Mucosa of stomach (tissue), 1 donor: Measurements from ENCODE around the gene ATAD3A.
"Not testable (repeated sequence)": the region's sequence is repeated elsewhere in the genome, so short reads cannot be mapped to it uniquely, and the experiment has no call there.

ENCODE experiments used
- H3K27me3 ChIP-seq: one replicate; pipeline ENCODE4 v1.7.0; 2013; ENCODE audit warnings: mild to moderate bottlenecking, low read length; ENCODE audit not compliant: control insufficient read depth, insufficient read depth
- H3K36me3 ChIP-seq: one replicate; pipeline ENCODE4 v1.7.0; 2013; ENCODE audit warnings: low read length; ENCODE audit not compliant: control insufficient read depth, insufficient read depth
- H3K4me1 ChIP-seq: one replicate; pipeline ENCODE4 v1.7.0; 2013; ENCODE audit warnings: mild to moderate bottlenecking, low read length; ENCODE audit not compliant: control insufficient read depth, insufficient read depth
- H3K4me3 ChIP-seq: one replicate; pipeline ENCODE4 v1.7.0; 2013; ENCODE audit warnings: low read length
- H3K9ac ChIP-seq: one replicate; pipeline ENCODE4 v1.7.0; 2013; ENCODE audit warnings: mild to moderate bottlenecking, low read length, moderate library complexity
- H3K9me3 ChIP-seq: one replicate; pipeline ENCODE4 v1.7.0; 2013; ENCODE audit warnings: mild to moderate bottlenecking, low read length, moderate library complexity; ENCODE audit not compliant: control insufficient read depth
- donor health status: Pancreatic carcinoma.

The ATAD3A gene

GRCh38 chr1:1529321-1529720 lies 17.4 kb downstream of the ATAD3A start:
- Histone ChIP-seq H3K4me3 (no peak overlapping the region), H3K4me1 (no peaks in the 10 kb centered on the region), H3K9me3 (no peaks in the 10 kb centered on the region), H3K36me3 (no peaks in the 10 kb centered on the region), H3K27me3 (no peaks in the 10 kb centered on the region), H3K9ac (no peak overlapping the region)

GRCh38 chr1:1529936-1530335 lies 18.0 kb downstream of the ATAD3A start:
- H3K36me3 ChIP-seq, result no peaks in the 10 kb centered on the region

GRCh38 chr1:1531947-1532346 lies 20.0 kb downstream of the ATAD3A start:
- Histone ChIP-seq H3K27me3 (no peaks in the 10 kb centered on the region), H3K36me3 (no peaks in the 10 kb centered on the region), H3K9ac (no peak overlapping the region), H3K9me3 (no peaks in the 10 kb centered on the region), H3K4me3 (no peak overlapping the region), H3K4me1 (no peaks in the 10 kb centered on the region)

More at GRCh38 chr1:1529936-1530335, 18.0 kb downstream of the ATAD3A start:
- H3K4me3 ChIP-seq, result no peak overlapping the region
- no peaks in the 10 kb centered on the region for H3K4me1 ChIP-seq
- H3K27me3 ChIP-seq, result no peaks in the 10 kb centered on the region
- no peaks in the 10 kb centered on the region for H3K9me3 ChIP-seq
- H3K9ac ChIP-seq, result no peak overlapping the region

GRCh38 chr1:1533176-1533893 lies 21.4 kb downstream of the ATAD3A start:
- H3K36me3 ChIP-seq, H3K4me3 ChIP-seq, H3K27me3 ChIP-seq, H3K9ac ChIP-seq, H3K9me3 ChIP-seq, H3K4me1 ChIP-seq: not testable (repeated sequence)

GRCh38 chr1:1533894-1534291 lies 21.9 kb downstream of the ATAD3A start:
- not testable (repeated sequence) for H3K9me3 ChIP-seq, H3K9ac ChIP-seq, H3K4me3 ChIP-seq, H3K27me3 ChIP-seq, H3K36me3 ChIP-seq, H3K4me1 ChIP-seq

- Histone ChIP-seq H3K4me1 (no peaks in the 10 kb centered on the region), H3K27me3 (no peaks in the 10 kb centered on the region), H3K36me3 (no peaks in the 10 kb centered on the region), H3K9me3 (no peaks in the 10 kb centered on the region), H3K4me3 (no peak overlapping the region), H3K9ac (no peak overlapping the region)
Observed at GRCh38 chr1:1534401-1535154, 22.6 kb downstream of the ATAD3A start.

GRCh38 chr1:1535201-1536018 lies 23.4 kb downstream of the ATAD3A start:
- H3K27me3 ChIP-seq, result no peaks in the 10 kb centered on the region
- H3K9ac ChIP-seq, result no peak overlapping the region
- no peaks in the 10 kb centered on the region for H3K36me3 ChIP-seq
- H3K4me3 ChIP-seq, result no peak overlapping the region
- H3K4me1 ChIP-seq, result no peaks in the 10 kb centered on the region
- H3K9me3 ChIP-seq, result no peaks in the 10 kb centered on the region

- no peaks in the 10 kb centered on the region for H3K27me3 ChIP-seq
- H3K36me3 ChIP-seq, result no peaks in the 10 kb centered on the region
- no peak overlapping the region for H3K4me3 ChIP-seq
- no peak overlapping the region for H3K9ac ChIP-seq
- H3K4me1 ChIP-seq, result peaks cover 4% of the 10 kb centered on the region
- H3K9me3 ChIP-seq, result no peaks in the 10 kb centered on the region
Observed at GRCh38 chr1:1536019-1536937, 24.3 kb downstream of the ATAD3A start.

GRCh38 chr1:1536938-1537546 lies 25.1 kb downstream of the ATAD3A start:
- no peaks in the 10 kb centered on the region for H3K27me3 ChIP-seq
- H3K4me1 ChIP-seq, result peaks cover 4% of the 10 kb centered on the region
- H3K9ac ChIP-seq, result no peak overlapping the region
- H3K4me3 ChIP-seq, result no peak overlapping the region
- H3K36me3 ChIP-seq, result no peaks in the 10 kb centered on the region
- H3K9me3 ChIP-seq, result no peaks in the 10 kb centered on the region

GRCh38 chr1:1537626-1538250 lies 25.8 kb downstream of the ATAD3A start:
- Histone ChIP-seq H3K9me3 (no peaks in the 10 kb centered on the region), H3K36me3 (no peaks in the 10 kb centered on the region), H3K4me1 (peaks cover 4% of the 10 kb centered on the region), H3K4me3 (no peak overlapping the region), H3K9ac (no peak overlapping the region), H3K27me3 (no peaks in the 10 kb centered on the region)

GRCh38 chr1:1538334-1538733 lies 26.4 kb downstream of the ATAD3A start:
- Histone ChIP-seq H3K36me3 (no peaks in the 10 kb centered on the region), H3K4me3 (no peak overlapping the region), H3K9ac (no peak overlapping the region), H3K4me1 (peaks cover 6% of the 10 kb centered on the region), H3K9me3 (no peaks in the 10 kb centered on the region), H3K27me3 (no peaks in the 10 kb centered on the region)
